H1 (cell line): ENCODE results near the gene SHH.

Experiments used
- CBX5 ChIP-seq: fragments of 300-800, 300-1000 bp; sonication (generic); IDR thresholded peaks from 2 replicates; pipeline ENCODE4 v1.7.1; 2016; ENCODE audit warnings: antibody characterized with exemption, low read length, low read depth
- CEBPB ChIP-seq: IDR thresholded peaks from 2 replicates; pipeline ENCODE4 v1.6.1; 2012; ENCODE audit warnings: low read depth, low read length
- CREB1 ChIP-seq: IDR thresholded peaks from 2 replicates; pipeline ENCODE4 v1.6.1; 2012; ENCODE audit warnings: inconsistent platforms
- EGR1 ChIP-seq: IDR thresholded peaks from 2 replicates; pipeline ENCODE4 v1.6.1; 2011; ENCODE audit warnings: low read depth, low read length, borderline replicate concordance
- HDAC2 ChIP-seq, 2 experiments: fragments of 300-600 bp in 1 of 2; sonication (generic) in 1 of 2; IDR thresholded peaks; 2 replicates each; pipeline ENCODE4 v1.6.1; 2011 to 2012; ENCODE audit warnings: low read depth in 2 of 2, low read length in 2 of 2, mild to moderate bottlenecking in 2 of 2, moderate library complexity in 2 of 2, borderline replicate concordance in 1 of 2, inconsistent platforms in 1 of 2
- JUND ChIP-seq: IDR thresholded peaks from 2 replicates; pipeline ENCODE4 v1.6.1; 2011; ENCODE audit warnings: mild to moderate bottlenecking, improper control_type of control experiment, low read length
- KDM1A ChIP-seq: fragments of 200-600, 300-600 bp; sonication (generic); IDR thresholded peaks from 2 replicates; pipeline ENCODE4 v1.7.1; 2016; ENCODE audit warnings: mild to moderate bottlenecking, low read length, borderline replicate concordance
- NRF1 ChIP-seq: IDR thresholded peaks from 2 replicates; pipeline ENCODE4 v1.6.1; 2011; ENCODE audit warnings: mild to moderate bottlenecking, low read depth, low read length, improper control_type of control experiment
- POLR2A ChIP-seq, 2 experiments: IDR thresholded peaks; 1 replicate in 1 of 2; 2 replicates in 1 of 2; pipeline ENCODE4 v1.6.1; 2011; ENCODE audit warnings: low read depth in 2 of 2, low read length in 2 of 2, mild to moderate bottlenecking in 2 of 2; ENCODE audit errors: control extremely low read depth in 1 of 2
- POLR2AphosphoS5 ChIP-seq: IDR thresholded peaks from 2 replicates; pipeline ENCODE4 v1.6.1; 2011; ENCODE audit warnings: low read depth, low read length
- RAD21 ChIP-seq, 2 experiments: IDR thresholded peaks in 1 of 2; conservative IDR thresholded peaks in 1 of 2; 2 replicates each; pipeline ENCODE4 v1.6.1; 2011; ENCODE audit warnings: low read depth in 2 of 2, low read length in 2 of 2, improper control_type of control experiment in 1 of 2, inconsistent platforms in 1 of 2, mild to moderate bottlenecking in 1 of 2, moderate library complexity in 1 of 2
- TAF1 ChIP-seq: IDR thresholded peaks from 2 replicates; pipeline ENCODE4 v1.6.1; 2011; ENCODE audit warnings: mild to moderate bottlenecking, low read depth, low read length
- TF ChIP-seq, protein P1 (sequence below), 3 experiments: IDR thresholded peaks; 1 replicate in 2 of 3; 2 replicates in 1 of 3; pipeline versions ENCODE4 v1.5.1 to v1.6.1; 2011; ENCODE audit warnings: low read length in 3 of 3, mild to moderate bottlenecking in 3 of 3, inconsistent platforms in 2 of 3, low read depth in 1 of 3, moderate library complexity in 1 of 3; ENCODE audit not compliant: insufficient read depth in 1 of 3; ENCODE audit errors: control extremely low read depth in 1 of 3
- TF ChIP-seq, protein P2 (sequence below): IDR thresholded peaks from 2 replicates; pipeline ENCODE4 v1.6.1; 2012; ENCODE audit warnings: inconsistent platforms

- TF ChIP-seq CBX5: no peak
- TF ChIP-seq, protein P1, sequence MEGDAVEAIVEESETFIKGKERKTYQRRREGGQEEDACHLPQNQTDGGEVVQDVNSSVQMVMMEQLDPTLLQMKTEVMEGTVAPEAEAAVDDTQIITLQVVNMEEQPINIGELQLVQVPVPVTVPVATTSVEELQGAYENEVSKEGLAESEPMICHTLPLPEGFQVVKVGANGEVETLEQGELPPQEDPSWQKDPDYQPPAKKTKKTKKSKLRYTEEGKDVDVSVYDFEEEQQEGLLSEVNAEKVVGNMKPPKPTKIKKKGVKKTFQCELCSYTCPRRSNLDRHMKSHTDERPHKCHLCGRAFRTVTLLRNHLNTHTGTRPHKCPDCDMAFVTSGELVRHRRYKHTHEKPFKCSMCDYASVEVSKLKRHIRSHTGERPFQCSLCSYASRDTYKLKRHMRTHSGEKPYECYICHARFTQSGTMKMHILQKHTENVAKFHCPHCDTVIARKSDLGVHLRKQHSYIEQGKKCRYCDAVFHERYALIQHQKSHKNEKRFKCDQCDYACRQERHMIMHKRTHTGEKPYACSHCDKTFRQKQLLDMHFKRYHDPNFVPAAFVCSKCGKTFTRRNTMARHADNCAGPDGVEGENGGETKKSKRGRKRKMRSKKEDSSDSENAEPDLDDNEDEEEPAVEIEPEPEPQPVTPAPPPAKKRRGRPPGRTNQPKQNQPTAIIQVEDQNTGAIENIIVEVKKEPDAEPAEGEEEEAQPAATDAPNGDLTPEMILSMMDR (IDR thresholded peaks at IDR 0.05; ENCODE audit: control extremely low read depth in 1 of 3, insufficient read depth in 1 of 3, low read depth in 1 of 3, low read length in 3 of 3): no peak
- no peak for TF ChIP-seq JUND
- TF ChIP-seq, protein P2, sequence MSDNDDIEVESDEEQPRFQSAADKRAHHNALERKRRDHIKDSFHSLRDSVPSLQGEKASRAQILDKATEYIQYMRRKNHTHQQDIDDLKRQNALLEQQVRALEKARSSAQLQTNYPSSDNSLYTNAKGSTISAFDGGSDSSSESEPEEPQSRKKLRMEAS: no peak
- TF ChIP-seq POLR2AphosphoS5: no peak
- no peak for TF ChIP-seq RAD21 (IDR thresholded peaks at IDR 0.05 in 1 of 2, conservative IDR thresholded peaks at IDR 0.05 in 1 of 2; ENCODE audit: low read depth in 2 of 2, low read length in 2 of 2)
- TF ChIP-seq CREB1: no peak
- no peak for TF ChIP-seq POLR2A (IDR thresholded peaks at IDR 0.05; ENCODE audit: control extremely low read depth in 1 of 2, low read depth in 2 of 2, low read length in 2 of 2)
- no peak for TF ChIP-seq KDM1A
- no peak for TF ChIP-seq HDAC2 (IDR thresholded peaks at IDR 0.05; ENCODE audit: borderline replicate concordance in 1 of 2, low read depth in 2 of 2, low read length in 2 of 2)
- no peak for TF ChIP-seq CEBPB
- TF ChIP-seq NRF1: no peak
- TF ChIP-seq TAF1: no peak
- TF ChIP-seq EGR1: no peak
Measured at GRCh38 chr7:155860461-155860839, 48.2 kb upstream of the SHH start.
